GM19397 (cell line): ENCODE measurements around the gene TPPP2.

Experiments
- ATAC-seq: cut with Tn5 transposase; IDR thresholded peaks from one replicate; pipeline ENCODE4 v1.9.1; 2021; ENCODE audit warnings: mild to moderate bottlenecking, moderate library complexity; ENCODE audit not compliant: unreplicated experiment

Gene TPPP2

GRCh38 chr14:21056520-21057163 is 26.6 kb downstream of the TPPP2 start:
- ATAC-seq = no peak

- ATAC-seq = no peak
These were observed 28.0 kb downstream of the TPPP2 start, which contains the start of gene RNASE8 for GRCh38 chr14:21057803-21058675. RNASE8 (plus strand) TSS chr14:21057822; CDS start chr14:21057893, 71 bp downstream.

GRCh38 chr14:21058903-21059302 is 28.9 kb downstream of the TPPP2 start:
- ATAC-seq = no peak

GRCh38 chr14:21059842-21060613 is 30.0 kb downstream of the TPPP2 start:
- no peak for ATAC-seq

DNA sequence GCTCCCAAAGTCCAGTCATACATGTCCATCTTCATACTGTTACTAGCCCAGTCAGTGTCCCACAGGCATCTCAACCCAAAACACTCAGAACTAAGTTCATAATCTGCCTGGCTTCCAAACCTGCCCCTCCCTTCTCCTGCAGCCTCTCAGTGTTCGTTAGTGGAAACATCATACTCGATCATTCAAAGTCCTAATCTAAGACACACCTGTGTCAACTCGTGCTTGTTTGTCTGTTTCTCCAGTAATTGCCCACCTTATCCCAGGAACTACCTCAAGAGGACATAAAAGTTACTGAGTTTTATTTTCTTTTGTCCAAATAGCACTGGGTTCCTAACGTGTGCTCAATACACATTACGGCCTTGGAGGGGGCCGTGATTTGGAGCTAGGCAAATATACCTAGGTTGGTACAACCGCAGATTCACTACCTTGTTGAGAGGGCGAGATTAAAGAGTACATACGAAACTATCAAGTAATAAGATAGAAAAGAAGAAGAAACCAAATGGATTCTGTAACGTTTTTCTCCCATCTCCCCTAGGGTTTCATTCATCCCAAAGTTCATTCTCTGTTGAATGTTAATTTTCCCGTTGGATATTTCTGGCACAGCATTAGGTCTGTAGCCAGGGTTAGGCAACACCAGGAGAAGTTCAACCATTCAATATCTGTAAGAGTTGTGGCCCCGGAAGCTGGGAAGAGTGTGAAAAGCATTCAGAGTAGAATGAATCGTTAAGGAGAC is 30.8 kb downstream of the TPPP2 start:
- ATAC-seq = no peak

- ATAC-seq = no peak
These were observed 31.3 kb downstream of the TPPP2 start for GRCh38 chr14:21061347-21061668.

- no peak for ATAC-seq
These were observed 33.5 kb downstream of the TPPP2 start for GRCh38 chr14:21063479-21063878.

DNA sequence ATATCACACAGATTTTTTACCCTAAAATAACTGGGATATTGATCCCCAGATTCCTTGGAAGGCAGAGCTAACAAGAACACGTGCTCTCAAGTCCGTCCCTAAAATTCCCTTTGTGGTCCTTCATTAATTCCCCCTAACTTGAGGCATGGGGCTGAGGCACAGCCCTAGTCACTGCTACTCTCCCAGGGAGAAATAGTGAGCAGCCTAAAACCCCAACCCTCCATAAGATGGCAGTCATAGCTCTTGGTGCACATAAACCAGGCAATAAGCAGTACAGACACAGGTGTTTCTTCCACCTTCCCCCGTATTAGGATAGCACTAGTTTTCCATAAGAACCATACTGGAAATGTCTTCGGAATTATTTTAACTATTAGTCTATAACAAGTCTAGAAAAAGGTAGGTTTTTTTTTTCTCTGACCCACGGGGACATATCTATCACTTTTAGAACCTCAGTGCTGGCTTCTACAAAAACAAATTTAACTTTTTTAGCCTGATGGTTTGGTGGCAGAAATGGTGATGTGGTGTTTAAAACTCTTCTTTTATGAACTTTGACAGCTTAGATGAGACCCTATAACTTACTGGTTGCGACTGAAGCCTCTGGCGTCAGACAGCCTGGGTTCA is 37.0 kb downstream of the TPPP2 start:
- no peak for ATAC-seq

GRCh38 chr14:21068521-21069387 is 38.7 kb downstream of the TPPP2 start:
- no peak for ATAC-seq

GRCh38 chr14:21069388-21070082 is 39.5 kb downstream of the TPPP2 start:
- ATAC-seq = no peak

- no peak for ATAC-seq
These were observed 40.1 kb downstream of the TPPP2 start, which contains the start of gene ARHGEF40 for GRCh38 chr14:21070083-21070609. ARHGEF40 (plus strand) TSS chr14:21070304; CDS start chr14:21070397, 93 bp downstream.

DNA sequence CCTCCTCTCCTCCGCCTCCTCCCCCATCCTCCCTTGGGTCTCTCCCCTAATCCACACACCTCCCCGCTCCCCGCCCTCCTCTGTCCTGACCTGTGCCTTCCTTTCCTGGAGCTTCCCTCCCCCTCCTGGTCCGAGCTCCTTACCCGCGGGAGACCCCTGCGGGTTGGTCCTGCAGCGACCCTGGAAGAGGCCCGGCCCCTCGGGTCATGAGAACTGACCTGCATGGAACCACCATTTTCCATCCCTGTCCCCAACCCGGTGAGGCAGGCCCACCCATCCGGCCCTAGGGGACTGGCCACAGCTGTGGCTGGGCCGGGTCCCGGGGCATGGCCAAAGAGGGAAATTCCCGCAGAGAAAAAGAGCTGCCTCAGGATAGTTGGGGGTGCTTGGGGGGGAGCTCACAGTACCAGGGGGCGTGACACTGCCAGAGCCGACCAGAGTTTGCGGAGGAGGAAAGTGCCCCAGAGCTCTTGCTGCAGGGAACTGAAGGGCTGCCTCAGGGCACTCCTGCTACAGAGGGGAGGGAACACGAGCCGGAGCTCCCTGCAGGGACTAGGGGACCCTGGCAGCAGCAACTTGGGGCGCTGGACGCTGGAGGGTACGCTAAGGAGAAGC is 40.7 kb downstream of the TPPP2 start:
- no peak for ATAC-seq

GRCh38 chr14:21071225-21072030 is 41.4 kb downstream of the TPPP2 start:
- peak; percentile 63 for ATAC-seq

DNA sequence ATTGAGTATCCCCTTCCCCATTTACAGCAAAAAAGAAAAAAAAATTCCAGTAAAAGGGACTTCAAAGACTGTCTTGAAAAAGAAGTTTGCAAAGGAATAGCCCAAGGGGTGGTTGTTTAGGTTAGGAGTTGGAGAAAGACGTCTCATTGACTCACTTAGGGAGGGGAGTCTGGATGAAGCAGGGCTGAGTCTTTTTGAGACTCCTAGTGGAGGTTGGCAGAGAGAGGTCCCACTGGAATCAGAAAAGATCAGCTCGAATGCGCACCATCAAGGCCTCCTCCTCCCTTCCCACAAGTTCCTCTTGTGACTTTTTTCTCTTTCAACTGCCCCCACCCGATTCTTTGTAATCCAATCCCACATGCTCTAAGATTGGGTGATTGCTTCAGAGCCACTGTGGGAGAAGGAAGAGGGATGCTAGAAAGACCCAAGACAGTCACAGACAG is 42.0 kb downstream of the TPPP2 start:
- ATAC-seq = no peak

DNA sequence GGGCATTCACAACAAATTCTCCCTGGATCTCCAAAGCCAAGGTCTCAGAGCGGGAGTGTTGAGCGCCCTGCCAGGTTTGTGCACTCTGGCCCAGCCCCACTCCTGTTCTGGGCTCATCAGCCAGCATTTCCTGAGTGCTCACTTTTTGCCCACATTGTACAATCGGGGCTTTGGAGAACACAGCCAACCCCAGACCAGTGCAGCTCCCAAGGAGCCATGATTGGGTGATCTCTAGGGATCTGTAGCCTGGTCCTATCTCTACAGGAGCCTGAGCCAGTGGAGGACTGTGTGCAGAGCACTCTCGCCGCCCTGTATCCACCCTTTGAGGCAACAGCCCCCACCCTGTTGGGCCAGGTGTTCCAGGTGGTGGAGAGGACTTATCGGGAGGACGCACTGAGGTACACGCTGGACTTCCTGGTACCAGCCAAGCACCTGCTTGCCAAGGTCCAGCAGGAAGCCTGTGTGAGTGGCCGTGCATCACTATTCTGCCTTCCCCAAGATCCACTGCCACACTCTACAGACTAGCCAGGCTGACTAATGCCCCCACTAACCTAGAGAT is 42.8 kb downstream of the TPPP2 start:
- no peak for ATAC-seq

DNA sequence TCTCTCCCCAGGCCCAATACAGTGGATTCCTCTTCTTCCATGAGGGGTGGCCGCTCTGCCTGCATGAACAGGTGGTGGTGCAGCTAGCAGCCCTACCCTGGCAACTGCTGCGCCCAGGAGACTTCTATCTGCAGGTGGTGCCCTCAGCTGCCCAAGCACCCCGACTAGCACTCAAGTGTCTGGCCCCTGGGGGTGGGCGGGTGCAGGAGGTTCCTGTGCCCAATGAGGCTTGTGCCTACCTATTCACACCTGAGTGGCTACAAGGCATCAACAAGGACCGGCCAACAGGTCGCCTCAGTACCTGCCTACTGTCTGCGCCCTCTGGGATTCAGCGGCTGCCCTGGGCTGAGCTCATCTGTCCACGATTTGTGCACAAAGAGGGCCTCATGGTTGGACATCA is 43.9 kb downstream of the TPPP2 start:
- ATAC-seq = no peak
